Esophagus mucosa (tissue), 1 donor: ENCODE data around the gene RAF1. TPM values are rescaled to one million over a fixed set of nuclear protein-coding genes. Genes with fewer than 3 reads are reported as not detected.

ENCODE experiments used
- ATAC-seq: fragments of 200-7000 bp; cut with Tn5 transposase; one replicate; pipeline ENCODE4 v1.9.1; 2020
- total RNA-seq: library from RNA; stranded (reverse); gene quantifications from one replicate; pipeline ENCODE4 v1.2.4, GENCODE V29; 2023
- donor health status: DM: yes; HTN: yes; CAD: no.

Gene RAF1
- 57.3 TPM for total RNA-seq

- ATAC-seq: peak; percentile 97
Measured at GRCh38 chr3:12663936-12664908, at the start of gene RAF1. RAF1 (minus strand) TSS chr3:12664117; CDS start chr3:12618721, 45,396 bp downstream.

- ATAC-seq: no peak
Measured at GRCh38 chr3:12710062-12710461, 46.1 kb upstream of the RAF1 start.

GRCh38 chr3:12709334-12709733 lies 45.4 kb upstream of the RAF1 start:
- ATAC-seq: no peak

- ATAC-seq: no peak
Measured at GRCh38 chr3:12708584-12709192, 44.8 kb upstream of the RAF1 start.

- peak; percentile 12 for ATAC-seq
Measured at GRCh38 chr3:12707449-12707848, 43.5 kb upstream of the RAF1 start.

DNA sequence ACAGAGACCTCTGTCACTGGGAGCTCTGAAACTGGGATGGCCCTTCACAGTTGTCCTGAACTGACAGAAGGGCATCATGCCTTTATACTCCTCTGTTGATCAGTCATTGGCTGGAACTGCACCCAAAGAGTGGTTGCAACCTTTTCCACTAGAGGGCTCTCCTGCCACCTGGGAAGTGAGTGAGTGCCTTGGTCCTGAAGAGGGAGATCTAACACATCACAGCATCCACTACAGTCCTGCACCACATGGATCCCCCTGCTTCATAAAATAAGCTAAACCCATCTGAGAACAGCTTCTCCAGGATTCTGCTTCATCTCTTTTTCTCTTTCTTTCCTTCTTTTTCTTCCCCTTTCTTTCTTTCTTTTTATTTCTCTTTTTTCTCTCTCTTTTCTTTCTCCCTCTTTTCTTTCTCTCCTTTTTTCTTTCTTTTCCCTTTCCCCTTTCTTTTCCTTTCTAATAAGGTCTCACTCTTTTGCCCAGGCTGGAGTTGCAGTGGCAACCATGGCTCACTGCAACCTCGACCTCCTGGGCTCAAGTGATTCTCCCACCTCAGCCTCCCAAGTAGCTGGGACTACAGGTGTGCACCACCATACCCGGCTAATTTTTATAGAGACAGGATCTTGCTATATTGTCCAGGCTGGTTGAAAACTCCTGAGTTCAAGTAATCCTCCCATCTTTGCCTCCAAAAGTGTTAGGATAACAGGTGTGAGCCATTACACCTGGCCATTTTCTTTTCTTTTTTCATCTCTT lies 42.8 kb upstream of the RAF1 start:
- ATAC-seq: peak; percentile 70

GRCh38 chr3:12705981-12706380 lies 42.1 kb upstream of the RAF1 start:
- no peak for ATAC-seq

DNA sequence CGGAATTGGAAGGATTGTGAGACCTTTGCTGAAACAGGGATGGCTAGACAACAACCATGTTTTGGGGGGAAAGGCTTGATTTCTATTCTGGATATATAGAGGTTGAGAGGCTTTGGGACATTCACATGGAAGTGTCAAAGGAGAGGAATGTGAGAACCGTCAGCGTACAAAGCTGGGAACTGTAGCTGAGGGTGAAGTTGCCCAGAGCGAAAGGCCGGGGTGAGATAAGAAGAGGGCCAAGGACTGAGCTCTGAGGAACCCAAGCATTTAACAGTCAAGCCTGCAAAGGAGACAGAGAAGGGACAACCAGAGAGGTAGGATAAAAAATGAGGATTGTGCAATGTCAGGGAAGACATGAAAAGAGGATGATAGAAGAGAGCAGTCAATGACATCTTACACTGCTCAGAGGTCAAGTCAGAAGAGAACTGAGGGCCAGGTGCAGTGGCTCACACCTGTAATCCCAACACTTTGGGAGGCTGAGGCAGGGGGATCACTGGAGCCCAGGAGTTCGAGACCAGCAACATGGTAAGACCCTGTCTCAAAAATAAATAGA lies 41.5 kb upstream of the RAF1 start:
- no peak for ATAC-seq

- ATAC-seq: no peak
Measured at GRCh38 chr3:12702501-12702900, 38.6 kb upstream of the RAF1 start.

DNA sequence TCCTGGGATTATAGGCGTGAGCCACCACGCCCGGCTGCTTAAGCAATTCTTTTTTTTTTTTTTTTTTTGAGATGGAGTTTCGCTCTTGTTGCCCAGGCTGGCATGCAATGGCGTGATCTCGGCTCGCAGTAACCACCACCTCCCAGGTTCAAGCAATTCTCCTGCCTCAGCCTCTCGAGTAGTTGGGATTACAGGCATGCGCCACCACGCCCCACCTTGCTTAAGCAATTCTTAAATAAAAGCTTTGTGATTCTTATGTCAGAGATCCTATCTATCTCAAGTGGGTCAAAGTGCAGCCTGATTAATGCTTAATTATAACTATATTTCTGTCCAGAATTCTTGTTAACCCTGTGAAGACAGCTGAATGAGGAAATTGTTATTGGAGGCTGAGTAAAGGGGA lies 37.7 kb upstream of the RAF1 start:
- peak; percentile 23 for ATAC-seq

DNA sequence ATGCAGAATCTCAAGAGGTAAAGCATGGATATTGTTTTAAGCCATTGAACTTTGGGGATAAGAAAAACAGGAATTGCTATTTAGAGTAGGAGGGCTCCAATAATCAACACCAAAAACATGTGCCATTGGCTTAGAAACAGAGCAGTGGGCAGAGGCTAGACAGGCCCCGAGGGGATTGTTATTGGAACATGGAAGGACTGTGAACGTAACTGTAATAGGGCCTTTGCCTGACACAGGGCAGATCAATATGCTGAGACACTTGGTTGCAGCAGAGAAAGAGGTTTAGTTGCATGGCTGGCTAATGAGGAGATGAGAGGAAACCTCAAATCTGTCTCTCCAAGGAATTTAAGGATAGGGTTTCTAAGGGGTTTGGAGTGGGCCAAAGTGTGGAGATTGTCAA lies 36.9 kb upstream of the RAF1 start:
- ATAC-seq: no peak

- ATAC-seq: no peak
Measured at GRCh38 chr3:12695916-12696315, 32.0 kb upstream of the RAF1 start.

DNA sequence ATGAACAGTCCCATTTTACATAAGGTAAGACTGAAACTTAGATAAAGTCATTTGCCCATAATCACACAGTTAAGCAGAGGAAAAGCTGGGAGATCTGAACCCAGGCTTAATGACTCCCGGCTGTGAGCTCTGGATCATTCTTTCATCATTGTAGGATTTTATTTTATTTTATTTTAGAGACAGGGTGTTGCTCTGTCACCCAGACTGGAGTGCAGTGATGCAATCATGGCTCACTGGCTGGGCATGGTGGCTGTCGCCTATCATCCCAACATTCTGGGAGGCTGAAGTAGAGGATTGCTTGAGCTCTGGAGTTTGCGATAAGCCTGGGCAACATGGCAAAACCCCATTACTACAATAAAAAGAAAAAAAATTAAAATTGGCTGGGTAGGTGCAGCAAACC lies 31.2 kb upstream of the RAF1 start:
- peak; percentile 20 for ATAC-seq

DNA sequence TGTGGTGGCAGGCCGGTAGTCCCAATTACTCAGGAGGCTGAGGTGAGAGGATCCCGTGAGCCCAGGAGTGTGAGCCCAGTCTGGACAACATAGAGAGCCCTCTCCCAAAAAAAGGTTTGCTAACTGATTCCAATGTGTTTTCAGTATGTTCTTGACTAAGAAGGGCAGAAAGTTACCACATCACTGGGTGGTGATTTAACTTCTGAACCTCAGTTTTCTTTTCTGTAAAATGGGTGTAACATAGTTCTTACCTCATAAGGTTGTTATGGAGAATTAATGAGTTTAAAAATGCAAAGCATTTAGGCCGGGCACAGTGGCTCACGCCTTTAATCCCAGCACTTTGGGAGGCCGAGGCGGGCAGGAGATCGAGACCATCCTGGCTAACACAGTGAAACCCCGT lies 28.5 kb upstream of the RAF1 start:
- ATAC-seq: no peak

DNA sequence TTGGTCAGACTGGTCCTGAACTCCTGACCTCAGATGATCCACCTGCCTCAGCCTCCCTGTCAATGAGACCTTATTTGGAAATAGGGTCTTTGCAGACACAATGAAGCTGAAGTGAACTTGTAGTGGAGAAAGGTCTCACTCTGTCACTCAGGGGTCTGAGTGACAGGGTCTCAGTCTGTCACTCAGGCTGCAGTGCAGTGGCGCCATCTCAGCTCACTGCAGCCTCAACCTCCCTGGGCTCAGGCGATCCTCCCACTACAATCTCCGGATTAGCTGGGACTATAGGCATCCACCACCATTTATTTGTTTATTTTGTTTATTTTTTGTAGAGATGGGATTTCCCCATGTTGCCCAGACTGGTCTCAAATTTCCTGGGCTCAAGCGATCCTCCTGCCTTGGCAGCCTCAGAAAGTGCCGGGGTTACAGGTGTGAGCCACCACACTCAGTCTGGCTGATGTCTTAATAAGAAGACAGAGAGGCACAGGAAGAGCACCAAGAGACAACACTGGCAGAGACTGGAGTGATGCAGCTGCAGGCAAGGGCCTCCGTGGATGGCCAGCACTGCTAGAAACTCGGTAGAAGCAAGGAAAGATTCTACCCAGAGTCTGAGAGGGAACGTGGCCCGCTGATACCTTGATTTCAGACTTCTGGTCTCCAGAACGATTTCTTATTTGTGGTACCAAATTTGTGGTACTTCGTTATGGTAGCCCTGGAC lies 26.2 kb upstream of the RAF1 start:
- ATAC-seq: no peak

- ATAC-seq: no peak
Measured at GRCh38 chr3:12687948-12688347, 24.0 kb upstream of the RAF1 start.

DNA sequence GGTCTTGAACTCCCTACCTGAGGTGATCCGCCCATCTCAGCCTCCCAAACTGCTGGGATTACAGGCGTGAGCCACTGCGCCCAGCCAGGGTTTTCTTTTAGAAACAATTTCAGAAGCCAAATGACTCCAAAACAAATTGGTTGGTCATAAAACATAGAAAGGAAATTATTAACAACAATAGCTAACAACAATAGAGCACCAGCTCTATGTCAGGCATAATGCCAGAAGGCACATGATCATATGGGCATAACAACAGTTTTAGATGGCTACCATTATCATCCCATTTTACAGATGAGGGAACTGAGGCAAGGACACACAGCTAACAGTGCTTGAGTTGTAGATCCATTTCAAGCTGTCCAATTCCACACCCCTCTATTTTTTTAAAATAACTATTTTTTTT lies 22.2 kb upstream of the RAF1 start:
- no peak for ATAC-seq

- peak; percentile 76 for ATAC-seq
Measured at GRCh38 chr3:12681943-12682390, 18.1 kb upstream of the RAF1 start.

DNA sequence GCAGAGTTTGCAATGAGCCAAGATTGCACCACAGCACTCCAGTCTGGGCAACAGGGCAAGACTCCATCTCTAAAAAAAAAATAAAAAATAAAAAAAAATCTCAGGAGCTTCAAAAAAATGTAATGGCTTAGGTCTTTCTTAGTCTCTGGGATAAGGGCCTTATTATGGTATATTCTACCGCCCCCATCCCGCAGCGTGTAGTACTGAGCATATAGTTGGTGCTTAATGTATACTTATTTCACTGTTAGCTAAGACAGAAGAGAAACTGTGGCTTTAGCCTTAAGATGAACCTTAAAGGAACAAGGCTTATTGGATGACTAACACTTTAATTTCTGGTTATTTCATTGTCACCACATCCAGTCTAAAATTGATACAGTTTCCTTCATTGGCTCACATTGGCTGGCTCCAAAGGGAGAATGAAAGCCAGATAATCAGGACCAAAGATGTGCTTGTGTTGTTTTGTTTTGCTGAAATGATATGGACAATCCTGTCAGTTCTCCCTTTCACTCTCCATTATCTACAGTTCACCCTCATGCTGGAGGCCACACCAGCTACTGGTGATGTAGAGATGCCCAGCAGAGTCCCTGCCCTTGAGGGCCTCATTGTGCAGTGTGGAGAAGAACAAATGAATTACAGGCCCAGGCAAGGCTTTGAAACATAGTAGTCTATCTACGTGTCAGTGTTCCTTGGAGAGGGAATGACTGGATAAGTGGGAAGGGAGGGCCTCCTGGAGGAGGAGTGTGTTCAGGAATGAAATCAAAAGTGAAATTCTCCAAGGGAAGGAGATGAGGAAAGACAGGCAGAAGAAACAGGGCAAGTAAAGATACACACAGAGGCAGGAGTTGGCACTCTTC lies 17.4 kb upstream of the RAF1 start:
- ATAC-seq: peak; percentile 17

DNA sequence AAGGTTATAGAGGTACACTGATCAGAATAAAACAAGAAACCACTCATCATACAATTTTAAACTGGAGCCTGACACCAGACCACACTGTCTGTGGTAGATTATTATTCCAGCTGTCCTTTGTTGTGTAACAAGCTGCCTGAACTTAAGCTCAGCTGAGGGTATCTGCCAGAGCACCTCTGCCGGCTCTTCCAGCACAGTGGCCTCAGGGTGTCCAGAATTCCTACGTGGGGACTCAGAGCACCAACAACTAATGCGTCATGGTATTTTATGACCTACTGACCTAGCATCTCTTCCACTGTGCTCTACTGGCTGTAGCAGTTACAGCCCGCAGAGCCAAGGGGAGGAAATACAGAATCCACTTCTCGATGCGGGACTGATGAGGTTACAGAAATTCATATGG lies 15.6 kb upstream of the RAF1 start:
- peak; percentile 68 for ATAC-seq

DNA sequence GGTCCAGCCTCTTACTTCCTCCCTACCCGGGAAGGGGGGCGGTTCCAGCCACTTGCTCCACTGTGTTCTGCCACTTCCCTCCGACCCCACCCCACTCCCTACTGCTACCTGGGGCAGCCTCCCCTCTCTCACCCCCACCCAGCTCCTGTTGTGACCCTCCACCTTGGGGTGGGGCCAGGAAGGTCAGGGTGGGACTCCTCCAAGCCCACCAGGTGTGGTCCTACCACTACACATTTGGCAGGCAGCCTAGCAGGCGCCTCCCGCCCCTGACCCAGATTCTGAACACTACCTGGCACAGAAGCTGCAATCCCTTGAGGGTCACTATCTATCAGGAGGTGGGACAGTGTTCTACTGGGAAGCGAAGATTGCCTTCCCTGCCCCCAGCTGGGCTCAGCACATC lies 13.7 kb upstream of the RAF1 start:
- no peak for ATAC-seq
